ENCODE data around the gene PRKD1.

The PRKD1 gene

DNA sequence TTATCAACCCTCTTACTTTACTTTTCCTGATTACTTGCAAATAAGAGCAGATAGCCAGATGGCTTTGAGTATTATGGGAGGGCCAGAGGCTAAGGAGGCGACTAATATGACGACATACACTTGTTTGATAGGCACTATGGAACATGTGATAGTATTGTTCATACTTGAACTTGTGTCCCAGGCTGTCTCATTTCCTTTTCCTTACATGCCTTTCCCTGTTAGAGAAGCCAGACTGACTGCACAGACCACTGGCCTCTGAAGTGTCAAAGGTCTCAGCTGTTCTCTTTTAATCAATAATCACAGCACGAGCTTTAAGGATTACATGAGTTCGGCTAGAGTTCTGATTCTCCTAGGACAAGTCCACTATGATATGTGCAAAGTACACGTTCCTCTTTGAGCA lies 326.0 kb downstream of the PRKD1 start:
- peak; percentile 18 for DNase-seq (ENCODE audit: low read depth)

DNA sequence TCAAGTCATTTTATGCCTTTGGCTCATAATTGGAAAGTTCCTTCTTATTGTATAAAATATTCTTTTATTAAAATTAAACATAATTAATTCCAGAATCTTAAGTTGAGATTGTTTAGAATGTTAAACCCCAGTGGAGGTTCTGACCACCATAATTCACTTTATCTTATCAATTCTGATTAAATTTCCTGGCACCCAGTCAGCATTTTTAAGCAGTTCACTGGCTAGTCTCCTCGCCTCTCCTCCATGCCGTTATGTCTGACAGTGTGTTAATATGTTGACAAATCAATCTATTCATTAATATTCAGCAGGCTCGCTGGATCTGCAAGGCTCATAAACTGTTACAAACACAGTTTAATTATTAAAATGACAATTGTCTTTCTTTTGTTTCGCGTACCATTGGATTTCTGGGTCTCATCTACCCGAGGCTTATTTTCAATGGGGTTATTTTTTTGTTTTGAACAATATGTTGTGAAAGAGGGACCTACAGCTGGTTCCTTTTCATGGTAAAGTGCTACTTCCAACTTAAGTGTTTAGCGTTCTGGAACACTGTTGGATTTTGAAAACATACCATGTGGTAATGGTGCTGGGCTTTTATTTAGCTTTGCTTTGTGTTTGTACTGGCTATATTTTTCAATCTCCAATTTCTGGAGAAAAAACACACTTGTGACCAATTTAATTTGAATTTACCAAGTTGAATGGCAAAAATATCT lies 339.7 kb downstream of the PRKD1 start:
- no peak for DNase-seq (ENCODE audit: low read depth)

DNA sequence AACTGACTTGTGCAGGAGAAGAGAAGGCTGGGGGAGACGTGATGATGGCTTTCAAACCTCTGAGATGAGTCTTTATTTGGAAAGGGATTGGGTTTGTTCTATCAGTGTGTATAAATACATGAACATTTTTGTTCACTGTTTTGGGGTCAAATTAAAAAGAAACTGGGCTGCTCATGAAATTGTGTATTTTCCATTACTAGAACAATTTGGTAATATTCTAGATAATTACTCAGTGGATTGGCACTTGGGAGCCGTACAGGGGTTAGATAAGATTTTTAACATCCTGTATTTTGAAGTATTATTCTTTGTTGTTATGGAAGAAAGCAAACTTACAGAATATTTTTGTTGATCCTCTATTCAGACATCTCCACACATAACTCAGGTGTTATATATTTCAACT lies 340.6 kb downstream of the PRKD1 start:
- no peak for DNase-seq (ENCODE audit: low read depth)

DNA sequence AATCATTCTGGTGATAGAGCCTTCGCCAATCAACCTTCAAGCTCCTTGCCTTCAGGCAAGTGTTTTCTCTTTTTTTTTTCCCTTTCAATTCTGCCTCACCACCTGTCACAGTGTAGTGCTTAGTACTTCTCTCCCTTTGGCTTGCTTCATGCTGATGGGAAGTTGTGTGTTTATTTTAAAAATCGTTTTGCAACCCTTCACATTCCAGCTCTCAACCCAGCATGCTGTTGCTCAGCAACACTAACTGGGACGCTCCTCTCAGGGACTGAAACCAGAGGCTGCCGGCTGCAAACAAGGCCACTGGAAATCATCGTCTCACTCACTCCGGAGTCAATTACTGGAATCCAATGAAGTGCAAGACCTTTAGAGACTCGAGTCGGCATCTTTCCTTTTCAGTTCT lies 342.7 kb downstream of the PRKD1 start:
- no peak for DNase-seq (ENCODE audit: low read depth)

DNA sequence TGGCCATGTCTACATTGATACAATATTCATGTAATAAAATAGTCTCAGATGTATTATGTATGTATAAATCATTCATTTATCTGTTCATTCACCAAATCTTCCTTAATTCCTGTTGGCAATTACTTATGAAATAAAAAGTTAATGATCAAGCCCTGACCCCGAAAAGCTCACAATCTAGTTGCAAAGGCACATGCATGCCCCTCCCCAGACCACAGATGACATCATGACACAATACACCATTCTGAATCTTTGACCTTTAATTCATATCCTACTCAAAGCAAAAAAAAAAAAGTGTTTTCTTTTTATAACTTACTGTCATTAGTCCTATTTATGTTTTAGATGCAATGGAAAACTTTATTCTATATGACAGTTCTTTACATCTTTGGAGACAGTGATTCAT lies 346.9 kb downstream of the PRKD1 start:
- DNase-seq (ENCODE audit: low read depth) = no peak

DNA sequence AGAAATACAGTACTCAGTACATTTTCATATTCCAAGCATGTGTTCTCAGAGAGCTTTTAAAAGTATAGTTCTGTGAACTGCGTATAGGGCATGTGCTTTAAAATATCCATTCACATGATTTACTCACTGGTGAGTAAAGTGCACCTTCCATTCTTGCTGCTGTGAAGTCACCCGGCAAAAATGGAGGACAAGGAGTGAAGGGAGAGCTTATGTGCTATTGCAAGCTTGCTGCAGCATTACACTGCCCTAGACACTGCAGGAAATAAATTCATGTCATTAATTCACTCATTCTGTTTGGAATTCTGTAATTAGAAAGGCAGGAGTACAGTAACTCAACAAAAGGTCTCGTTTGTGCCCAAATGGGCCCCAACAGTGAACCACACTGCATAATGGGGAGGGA lies 347.8 kb downstream of the PRKD1 start:
- no peak for DNase-seq (ENCODE audit: low read depth)

DNA sequence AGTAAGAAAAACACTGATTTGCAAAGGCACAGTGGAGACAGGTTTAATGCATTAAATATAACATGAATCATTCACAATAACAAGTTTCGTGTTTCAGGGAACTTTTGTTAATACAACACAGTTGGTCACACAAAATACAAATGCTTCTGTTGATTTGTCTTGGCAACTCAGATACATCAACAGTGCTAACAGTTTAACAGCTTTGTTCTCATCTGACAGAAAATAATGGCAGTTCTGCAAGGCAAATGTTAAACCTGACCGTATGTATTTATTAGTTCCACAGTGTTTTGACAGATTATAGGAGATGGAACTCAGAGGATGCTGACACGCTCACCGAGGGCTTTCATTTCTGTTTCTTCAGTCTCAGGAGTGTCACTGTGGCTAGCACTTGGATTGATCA lies 350.7 kb downstream of the PRKD1 start:
- no peak for DNase-seq (ENCODE audit: low read depth)

DNA sequence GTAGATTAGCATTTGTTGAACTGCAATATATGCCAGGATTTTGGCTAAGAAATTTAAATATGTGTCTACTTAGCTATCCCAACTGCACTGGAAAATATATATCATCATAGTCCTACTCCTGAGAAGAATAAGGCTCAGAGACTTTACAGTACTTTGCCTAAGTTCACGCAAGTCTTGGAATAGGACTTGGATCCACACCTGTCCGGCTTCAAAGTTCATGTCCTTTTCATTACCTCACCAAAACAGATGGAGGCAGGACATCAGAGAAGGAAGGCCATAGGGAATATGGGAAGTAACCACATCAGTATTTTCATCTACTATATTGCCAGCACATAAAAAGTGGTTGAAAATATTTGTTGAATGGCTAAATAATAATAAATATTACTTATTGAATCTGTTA lies 358.5 kb downstream of the PRKD1 start:
- DNase-seq (ENCODE audit: low read depth) = no peak

DNA sequence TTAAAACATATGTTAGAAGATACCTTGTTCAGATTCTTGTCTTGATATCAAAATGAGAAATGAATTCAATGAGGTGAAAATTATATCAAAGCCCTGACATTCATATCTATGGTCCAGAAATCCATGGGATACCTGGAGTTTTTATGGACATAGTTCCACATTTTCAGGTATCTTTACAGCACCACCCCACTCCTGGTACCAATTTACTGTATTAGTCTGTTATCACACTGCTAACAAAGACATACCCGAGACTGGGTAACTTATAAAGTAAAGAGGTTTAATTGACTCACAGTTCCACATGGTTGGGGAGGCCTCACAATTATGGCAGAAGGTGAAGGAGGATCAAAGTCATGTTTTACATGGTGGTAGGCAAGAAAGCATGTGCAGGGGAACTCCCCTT lies 361.5 kb downstream of the PRKD1 start:
- no peak for DNase-seq (ENCODE audit: low read depth)

DNA sequence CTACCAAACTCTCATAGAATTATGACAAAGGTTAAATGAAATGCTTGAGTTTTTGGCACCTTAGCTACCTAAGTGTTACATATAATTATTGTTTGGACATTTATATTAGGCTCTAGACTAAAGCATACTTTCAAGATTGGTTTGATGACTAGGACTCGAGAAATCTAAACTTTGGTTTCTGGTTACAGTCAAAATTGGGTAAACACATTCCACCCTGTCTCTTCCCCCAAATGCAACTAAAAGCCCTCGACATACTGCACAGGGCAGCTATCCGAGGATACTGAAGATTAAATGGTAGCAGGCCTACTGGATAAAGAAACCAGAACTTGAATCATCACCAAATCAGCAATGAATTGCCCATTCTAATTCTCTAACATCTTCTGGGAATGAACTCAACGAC lies 369.1 kb downstream of the PRKD1 start:
- no peak for DNase-seq (ENCODE audit: low read depth)

DNA sequence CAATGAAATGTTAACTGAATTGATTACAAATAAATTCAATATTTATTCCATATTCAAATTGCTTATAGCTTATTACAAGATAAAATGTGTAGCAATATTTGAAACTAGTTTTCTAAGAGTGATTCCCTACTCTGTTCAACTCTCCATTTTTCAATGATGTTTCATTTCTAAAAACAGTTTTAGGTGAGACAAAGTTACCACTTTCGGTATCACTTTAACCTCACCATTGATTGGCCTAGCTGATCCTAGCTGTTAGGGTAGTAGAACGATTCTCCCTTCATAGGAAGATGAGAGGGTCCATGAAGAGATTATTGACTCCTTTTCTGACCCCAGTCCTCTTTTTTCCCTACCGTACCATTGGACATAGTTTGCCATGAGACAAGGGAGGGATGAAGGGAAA lies 373.3 kb downstream of the PRKD1 start:
- DNase-seq (ENCODE audit: low read depth) = no peak

DNA sequence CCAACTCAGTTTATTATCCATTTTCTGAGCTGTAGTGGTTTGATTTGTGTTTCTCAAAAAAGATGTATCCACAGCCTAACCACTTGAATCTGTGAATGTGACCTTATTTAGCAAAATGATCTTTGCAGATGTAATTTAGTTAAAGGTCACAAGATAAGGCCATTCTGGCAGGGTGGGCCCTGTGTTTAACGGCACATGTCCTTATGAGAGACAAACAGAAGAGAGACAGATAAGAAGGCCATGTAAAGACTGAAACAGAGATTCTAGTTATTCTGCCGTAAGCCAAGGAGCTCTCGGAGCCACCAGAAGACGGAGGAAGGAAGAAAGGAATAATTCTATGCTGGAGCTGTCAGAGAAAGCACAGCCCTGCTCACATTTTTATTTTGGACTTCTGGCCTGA lies 374.2 kb downstream of the PRKD1 start:
- no peak for DNase-seq (ENCODE audit: low read depth)

DNA sequence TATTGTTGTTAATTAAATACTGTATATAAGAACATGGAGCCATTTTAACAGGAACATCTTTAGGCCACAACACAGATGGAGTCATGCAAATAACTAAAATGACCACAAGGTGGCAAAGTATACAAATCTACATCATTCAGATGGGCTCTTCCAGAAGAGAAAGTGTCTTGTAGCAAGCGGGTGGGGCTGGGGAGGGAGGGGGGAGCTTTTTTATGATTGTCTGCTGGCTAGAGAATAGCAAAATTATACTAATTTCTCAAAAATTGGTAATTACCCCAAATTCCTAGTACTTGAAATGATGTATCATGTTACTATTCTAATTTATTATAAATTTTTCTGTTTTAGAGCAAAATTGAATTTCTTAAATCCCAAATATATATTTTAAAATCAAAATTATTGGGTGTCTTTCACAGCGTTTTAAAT lies 378.7 kb downstream of the PRKD1 start:
- DNase-seq (ENCODE audit: low read depth) = peak; percentile 29

DNA sequence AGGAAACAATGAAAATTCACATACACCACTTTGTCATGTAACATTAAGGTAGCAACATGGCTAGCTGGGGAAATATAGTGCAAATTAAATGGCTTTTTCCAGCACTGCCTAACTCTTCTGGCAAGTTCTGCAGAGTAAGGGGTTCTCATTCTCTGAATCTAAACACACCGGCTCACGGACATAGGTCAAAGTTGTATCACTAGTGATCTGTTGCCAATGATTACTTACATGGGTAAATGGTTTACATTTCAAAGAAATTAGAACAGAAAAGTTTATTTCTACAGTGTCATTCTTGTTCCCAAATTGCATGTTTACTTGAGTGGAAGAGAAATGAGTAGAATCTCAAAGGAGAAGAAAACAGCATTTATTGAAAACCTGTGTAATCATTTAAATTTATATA lies 381.9 kb downstream of the PRKD1 start:
- no peak for DNase-seq (ENCODE audit: low read depth)

DNA sequence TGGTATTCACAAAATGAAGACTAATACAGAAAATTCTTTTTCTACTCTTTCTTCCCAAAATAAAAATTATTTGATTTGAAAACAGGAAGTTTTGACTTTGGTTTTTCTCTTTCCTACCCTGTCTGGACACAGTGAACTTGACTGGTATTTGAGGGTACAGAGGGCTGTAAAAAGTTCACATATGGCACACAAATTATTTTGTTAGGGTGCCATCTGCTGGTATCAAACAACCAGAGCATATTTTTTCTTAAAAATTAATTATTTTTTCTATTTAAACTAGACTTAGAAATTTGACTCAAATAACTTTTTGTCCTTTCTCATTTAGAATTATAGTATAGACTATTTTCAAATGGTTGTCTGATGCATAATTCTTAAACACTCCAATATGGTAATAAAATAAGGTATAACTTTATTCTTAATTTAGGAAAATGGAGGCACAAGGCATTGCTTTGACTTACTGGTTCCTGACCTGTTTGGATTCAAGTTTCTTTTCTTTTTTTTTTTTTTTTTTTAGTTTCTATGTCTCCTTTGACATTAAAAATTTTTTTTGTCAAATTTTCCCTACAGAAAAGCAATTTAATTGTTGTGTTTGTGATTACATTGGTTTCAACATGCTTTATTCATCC lies 390.6 kb downstream of the PRKD1 start:
- peak; percentile 14 for DNase-seq (ENCODE audit: low read depth)

DNA sequence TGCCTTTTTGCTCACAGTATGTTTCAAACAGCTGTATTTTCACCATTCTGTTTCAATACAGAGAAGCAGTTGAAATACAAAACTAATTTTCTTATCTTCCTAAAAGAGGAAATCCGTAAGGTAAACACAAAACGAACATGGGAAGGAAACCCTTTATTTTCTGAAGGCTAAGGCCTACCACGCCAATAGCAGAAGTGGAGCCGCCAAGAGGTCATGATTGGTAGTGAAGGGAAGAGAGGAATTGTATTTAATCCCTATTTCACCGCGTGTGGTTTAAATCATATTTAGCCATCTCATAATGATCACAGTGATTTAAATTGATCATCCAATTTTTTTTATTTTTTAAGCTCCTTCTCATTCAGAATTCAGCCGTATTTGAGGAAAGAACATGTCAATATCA lies 398.2 kb downstream of the PRKD1 start:
- DNase-seq (ENCODE audit: low read depth) = no peak

DNA sequence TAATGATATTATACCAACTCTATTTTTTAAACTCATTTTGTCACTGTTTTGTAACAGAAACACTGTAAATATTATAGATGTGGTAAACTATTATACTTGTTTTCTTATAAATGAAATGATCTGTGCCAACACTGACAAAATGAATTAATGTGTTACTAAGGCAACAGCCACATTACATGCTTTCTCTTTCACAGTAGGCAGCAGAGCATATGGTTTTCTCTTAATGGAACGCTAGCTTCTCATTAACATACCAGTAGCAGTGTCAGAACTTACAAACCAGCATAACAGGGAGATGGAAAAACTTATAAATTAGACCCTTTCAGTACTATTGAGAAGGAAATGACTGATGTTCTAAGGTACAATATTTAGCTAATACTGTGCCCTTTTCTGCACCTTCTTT lies 398.8 kb downstream of the PRKD1 start:
- no peak for DNase-seq (ENCODE audit: low read depth)

DNA sequence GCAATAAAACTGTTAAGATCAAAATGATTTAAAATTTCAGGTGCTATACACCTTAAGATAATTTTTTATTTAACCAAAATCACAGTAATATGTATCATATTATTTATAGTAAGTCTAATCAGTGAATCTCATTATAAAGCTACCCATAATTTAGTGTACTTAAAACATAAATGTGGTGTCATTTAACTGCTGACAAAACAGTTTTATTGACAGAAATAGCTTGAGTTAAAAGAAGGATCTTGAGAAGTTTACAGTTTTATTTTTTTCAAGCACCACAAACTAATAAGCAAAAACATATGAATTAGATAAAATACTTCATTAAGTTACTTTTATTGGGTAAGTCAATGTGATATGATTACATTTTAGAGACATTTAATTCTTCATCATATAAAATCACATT lies 400.4 kb downstream of the PRKD1 start:
- DNase-seq (ENCODE audit: low read depth) = no peak
